D721Med (cell line): ENCODE results near the gene GRK6.

ENCODE experiments used
- DNase-seq: peaks from one replicate; pipeline ENCODE4 v3.0.0; 2011; ENCODE audit warnings: low spot score; ENCODE audit not compliant: insufficient read length
- FAIRE-seq: peaks from 2 replicates; lab custom pipeline; 2011; peaks lifted over from hg19 to GRCh38; lab: Jason Lieb, UNC
- TF ChIP-seq, protein P1 (sequence below): IDR thresholded peaks from 2 replicates; pipeline ENCODE4 v1.5.1; 2012; ENCODE audit warnings: mild to moderate bottlenecking, control low read depth; ENCODE audit not compliant: insufficient read depth; ENCODE audit errors: missing control alignments

The GRK6 gene

DNA sequence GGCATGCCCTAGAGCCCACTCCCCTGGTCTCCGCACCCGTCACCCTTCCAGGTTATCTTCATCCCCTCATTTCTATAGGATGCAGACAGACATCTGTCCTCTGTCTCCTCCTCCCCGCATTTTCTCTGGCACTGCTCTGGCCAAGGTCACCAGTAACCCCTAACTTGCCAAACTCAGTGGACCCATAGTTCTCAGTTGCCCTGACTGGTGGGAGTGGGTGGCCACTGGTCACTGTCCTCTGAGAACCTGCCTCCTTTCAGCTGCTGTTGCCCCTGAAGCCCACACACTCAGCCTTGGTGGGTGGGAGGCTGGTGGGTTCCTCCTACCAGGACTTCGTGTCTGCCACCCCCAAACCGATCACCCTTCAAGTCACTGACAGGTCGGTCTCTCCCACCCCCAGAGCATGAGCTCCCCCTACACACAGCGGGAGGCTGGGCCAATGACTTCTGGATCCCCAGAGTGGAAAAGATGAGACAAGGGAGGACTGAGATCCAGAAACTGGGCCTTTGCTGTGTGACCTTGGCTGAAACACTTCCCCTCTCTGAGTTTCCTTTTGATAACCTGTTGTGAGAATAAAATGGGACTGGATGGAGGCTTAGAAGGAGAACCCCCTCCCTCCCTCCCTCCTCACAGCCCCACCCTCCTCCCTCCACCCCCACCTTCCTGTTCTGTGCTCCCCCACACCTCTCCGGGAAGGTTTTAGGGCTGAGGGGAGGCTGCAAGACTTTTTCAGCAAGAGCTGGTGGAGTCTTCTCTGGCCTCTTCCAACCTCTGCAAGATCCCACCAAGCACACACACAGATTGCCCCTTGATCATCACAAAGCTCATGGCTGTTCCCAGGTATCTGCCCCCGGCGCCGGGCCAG lies 49.3 kb downstream of the GRK6 start:
- TF ChIP-seq, protein P1, sequence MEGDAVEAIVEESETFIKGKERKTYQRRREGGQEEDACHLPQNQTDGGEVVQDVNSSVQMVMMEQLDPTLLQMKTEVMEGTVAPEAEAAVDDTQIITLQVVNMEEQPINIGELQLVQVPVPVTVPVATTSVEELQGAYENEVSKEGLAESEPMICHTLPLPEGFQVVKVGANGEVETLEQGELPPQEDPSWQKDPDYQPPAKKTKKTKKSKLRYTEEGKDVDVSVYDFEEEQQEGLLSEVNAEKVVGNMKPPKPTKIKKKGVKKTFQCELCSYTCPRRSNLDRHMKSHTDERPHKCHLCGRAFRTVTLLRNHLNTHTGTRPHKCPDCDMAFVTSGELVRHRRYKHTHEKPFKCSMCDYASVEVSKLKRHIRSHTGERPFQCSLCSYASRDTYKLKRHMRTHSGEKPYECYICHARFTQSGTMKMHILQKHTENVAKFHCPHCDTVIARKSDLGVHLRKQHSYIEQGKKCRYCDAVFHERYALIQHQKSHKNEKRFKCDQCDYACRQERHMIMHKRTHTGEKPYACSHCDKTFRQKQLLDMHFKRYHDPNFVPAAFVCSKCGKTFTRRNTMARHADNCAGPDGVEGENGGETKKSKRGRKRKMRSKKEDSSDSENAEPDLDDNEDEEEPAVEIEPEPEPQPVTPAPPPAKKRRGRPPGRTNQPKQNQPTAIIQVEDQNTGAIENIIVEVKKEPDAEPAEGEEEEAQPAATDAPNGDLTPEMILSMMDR: no peak
- no peak for FAIRE-seq

DNA sequence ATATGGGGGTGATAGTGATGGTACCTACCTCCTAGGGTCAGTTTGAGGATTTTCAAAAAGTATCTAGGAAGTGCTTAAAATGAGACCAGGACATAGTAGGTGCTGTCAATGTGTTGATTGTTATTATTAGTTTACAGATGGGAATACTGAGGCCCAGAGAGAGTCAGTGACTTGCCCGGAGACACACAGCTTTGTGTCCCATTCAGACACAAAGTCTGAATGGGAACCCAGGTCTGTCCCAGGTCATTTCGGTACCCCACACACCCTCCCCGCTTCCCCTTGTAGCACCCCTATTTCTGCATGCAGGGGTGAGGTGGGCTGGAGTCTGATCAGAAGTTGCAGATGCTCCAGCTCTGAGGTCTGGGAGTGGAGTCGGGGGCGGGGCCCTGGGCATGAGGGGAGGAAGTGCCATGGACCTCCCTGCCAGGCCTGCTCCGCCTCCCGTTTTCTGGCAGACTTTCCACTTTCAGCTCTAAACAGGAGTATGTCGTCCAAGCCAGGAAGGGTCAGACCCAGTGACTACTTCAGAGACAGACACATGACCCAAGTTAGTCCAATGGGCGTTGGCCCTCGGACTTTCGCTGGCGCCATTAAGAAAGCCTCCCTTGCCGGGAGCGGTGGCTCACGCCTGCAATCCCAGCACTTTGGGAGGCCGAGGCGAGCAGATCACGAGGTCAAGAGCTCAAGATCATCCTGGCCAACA lies 50.2 kb downstream of the GRK6 start:
- FAIRE-seq (no peak), DNase-seq (no peak)

More for the DNA sequence above, 49.3 kb downstream of the GRK6 start:
- no peak for DNase-seq

DNA sequence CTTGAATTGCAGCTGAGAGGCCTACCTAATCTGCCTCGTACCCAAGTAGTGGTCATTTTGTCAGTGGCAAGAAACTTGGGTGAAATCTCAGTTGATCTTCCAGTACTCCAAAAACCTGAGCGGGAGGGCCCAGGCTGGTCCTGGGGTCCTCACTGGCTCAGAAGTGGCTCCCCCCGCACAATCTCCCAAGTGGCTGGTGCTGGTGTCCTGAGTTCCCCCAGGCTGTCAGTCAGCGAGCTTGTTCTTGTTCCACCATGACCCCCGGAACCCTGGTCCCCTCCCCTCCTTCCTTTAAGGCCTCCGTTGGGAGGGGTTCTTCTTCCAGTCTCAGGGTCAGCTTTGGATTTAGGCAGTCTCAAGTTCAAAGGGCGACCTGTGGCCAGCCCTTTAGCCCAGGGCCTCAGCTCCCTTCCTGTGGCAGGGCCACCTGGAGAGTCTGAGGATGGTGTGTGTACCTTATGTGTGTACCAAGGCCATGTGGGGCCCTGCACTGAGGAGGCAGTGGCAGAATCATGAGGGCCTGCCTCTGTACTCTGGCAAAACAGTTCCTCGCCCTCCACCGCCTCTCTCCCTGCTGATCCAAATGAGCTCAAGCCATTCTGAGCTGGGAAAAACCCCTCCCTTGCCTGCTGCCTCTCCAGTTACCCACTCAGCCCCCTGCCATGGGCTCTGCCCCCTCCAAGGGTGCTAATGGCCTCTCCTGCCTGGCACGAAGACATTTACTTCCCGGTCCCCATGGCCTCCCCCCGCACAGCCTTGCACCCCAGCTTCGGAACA lies 51.4 kb downstream of the GRK6 start:
- FAIRE-seq (no peak), DNase-seq (no peak)
- TF ChIP-seq, protein P1: no peak

More for the DNA sequence above, 50.2 kb downstream of the GRK6 start:
- TF ChIP-seq, protein P1: no peak

DNA sequence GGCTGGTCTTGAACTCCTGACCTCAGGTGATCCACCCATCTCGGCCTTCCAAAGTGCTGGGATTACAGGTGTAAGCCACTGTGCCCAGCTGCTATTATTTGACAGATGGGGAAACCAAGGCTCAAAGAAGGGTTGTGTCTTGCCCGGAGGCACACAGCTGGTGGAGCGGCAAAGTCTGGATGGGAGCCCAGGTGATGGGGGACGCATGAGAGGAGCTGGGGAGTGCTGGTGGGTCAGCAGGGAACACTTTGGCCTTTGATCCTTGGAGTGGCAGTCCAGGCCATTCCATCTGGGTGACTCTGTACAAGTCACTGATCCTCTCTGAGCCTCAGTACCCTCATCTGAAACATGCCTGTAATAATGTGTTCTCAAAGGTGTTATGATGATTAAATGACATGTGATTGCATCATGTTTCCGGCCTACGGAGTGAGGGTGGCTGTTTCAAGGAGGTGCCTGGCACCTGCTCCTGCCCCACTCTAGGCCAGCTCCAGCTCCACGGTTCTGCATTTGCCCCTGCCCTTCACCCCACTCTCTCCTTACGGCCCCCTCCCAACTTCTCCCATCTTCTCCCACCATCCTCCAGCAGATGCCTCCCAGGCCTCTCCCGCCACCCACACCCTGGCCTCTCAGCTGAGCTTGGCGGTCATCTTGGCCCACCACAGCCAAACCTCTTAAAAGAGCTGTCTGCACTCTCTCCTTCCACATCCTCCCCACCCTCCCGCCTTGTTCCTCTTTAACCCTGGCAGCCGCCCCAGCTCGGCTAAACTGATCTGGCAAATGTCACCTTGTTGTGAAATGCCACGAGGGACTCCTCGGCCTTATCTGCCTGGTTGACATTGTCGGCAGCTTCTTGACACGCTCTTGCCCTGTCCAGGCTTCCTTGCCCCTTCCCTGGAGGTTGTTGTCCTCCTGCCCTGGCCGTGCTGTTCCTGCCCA lies 52.5 kb downstream of the GRK6 start:
- FAIRE-seq (no peak), DNase-seq (no peak)
- TF ChIP-seq, protein P1: no peak

DNA sequence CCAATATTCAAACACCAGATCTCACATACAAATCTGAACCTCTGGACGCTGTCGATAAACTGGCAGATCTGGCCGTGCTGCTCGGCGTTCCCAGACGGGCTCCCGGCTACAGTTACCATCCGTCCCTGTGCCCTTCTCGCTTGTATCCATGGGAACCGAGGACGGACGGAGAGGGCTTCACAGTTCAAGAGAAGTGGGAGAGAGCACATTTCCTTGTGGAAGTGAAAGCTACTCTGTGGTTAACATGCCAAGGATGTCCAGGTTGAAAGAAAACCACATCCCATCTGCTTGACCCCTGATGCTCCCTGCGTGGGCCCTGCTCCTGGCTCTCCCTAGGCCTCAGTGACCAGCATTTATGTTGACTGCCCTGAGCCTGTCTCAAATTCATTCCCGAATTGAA lies 53.3 kb downstream of the GRK6 start:
- FAIRE-seq: no peak
- DNase-seq: no peak
- TF ChIP-seq, protein P1: no peak

DNA sequence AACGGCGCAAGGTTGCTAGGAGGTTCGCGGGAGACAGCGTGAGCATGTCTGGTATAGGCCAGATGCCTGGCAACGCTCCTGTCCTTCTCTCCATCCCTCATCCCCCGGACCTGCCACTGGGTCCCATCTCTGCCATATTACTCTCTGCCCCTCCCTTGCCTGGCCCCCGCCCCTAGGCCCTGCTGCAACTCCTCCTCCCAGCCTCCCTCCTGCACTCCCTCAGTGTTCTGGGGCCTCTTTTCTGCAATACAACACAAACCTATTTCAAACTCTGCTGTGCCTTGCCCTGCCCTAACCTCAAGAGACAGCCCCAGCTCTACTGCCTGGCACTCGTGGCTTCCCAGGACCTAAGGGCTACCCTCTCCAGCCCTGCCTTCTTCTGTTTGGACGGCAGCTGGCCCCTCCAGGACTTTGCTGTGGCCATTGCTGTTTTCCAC lies 55.9 kb downstream of the GRK6 start:
- no peak for FAIRE-seq
- TF ChIP-seq, protein P1: no peak
- no peak for DNase-seq
